ENCODE data around the gene INPP5A. TPM values are rescaled to one million over a fixed set of nuclear protein-coding genes. Genes with fewer than 3 reads are reported as not detected.

The INPP5A gene
- total RNA-seq, 1 experiment from 2014 or later = 22.6 TPM

DNA sequence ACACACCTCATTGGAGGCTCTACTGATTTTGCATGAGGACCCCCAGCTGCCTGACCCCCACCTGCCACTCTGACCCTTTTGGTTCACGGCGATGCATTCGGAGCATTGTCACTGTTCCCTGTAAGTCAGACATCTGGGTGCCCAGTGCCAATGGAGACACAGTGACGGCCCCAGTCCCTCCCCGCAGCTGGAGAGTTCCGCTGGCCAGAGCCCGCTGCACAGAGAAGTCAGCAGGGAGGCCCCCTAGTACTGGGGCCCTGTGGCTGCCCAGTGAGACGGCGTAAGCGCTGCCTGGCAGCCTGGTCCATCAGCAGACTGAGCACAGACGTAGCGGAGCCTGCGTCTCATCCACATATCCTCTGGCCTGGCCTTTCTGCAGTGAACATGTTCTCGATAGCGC lies 170.9 kb downstream of the INPP5A start:
- intact Hi-C loops (cut with micrococcal nuclease) = no loop called here
- no peaks in the 10 kb centered on the region for H4K20me1 ChIP-seq (ENCODE audit: low read length)
- no peak overlapping the region for H2AFZ ChIP-seq (ENCODE audit: low read length)
- no peaks in the 10 kb centered on the region for H3K9me3 ChIP-seq (ENCODE audit: low read length)
- TF ChIP-seq EZH2 (IDR thresholded peaks at IDR 0.05; ENCODE audit: low read length, unreplicated experiment) (no peak), EZH2phosphoT487 (IDR thresholded peaks at IDR 0.05; ENCODE audit: borderline replicate concordance, low read length) (no peak)
- TF ChIP-seq, protein P1, sequence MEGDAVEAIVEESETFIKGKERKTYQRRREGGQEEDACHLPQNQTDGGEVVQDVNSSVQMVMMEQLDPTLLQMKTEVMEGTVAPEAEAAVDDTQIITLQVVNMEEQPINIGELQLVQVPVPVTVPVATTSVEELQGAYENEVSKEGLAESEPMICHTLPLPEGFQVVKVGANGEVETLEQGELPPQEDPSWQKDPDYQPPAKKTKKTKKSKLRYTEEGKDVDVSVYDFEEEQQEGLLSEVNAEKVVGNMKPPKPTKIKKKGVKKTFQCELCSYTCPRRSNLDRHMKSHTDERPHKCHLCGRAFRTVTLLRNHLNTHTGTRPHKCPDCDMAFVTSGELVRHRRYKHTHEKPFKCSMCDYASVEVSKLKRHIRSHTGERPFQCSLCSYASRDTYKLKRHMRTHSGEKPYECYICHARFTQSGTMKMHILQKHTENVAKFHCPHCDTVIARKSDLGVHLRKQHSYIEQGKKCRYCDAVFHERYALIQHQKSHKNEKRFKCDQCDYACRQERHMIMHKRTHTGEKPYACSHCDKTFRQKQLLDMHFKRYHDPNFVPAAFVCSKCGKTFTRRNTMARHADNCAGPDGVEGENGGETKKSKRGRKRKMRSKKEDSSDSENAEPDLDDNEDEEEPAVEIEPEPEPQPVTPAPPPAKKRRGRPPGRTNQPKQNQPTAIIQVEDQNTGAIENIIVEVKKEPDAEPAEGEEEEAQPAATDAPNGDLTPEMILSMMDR (conservative IDR thresholded peaks at IDR 0.05; ENCODE audit: low read depth, low read length) = no peak
- H3F3A ChIP-seq (ENCODE audit: low read length, unreplicated experiment) = no peaks in the 10 kb centered on the region
- H3K79me2 ChIP-seq (ENCODE audit: low read length) = no peaks in the 10 kb centered on the region
- DNase-seq = no peak
- H3K27me3 ChIP-seq (ENCODE audit: low read length) = no peaks in the 10 kb centered on the region
- no peaks in the 10 kb centered on the region for H3K9me2 ChIP-seq (replicated peaks; ENCODE audit: low read length)
- no peak overlapping the region for H3K27ac ChIP-seq (ENCODE audit: low read length)
- no peak overlapping the region for H3K4me2 ChIP-seq (ENCODE audit: low read length)
- H3K4me3 ChIP-seq (ENCODE audit: low read length) = no peak overlapping the region
- no peaks in the 10 kb centered on the region for H3K4me1 ChIP-seq (ENCODE audit: insufficient read depth, low read length)
- H3K9ac ChIP-seq (ENCODE audit: low read length) = no peak overlapping the region
- H3K36me3 ChIP-seq (ENCODE audit: low read depth, low read length) = no peaks in the 10 kb centered on the region
- ChIA-PET CTCF (no interaction called here), POLR2A (ENCODE audit: unreplicated experiment) (no interaction called here)
- BruUV-seq (replicated peaks) = no TSS peak
- ATAC-seq = no peak

DNA sequence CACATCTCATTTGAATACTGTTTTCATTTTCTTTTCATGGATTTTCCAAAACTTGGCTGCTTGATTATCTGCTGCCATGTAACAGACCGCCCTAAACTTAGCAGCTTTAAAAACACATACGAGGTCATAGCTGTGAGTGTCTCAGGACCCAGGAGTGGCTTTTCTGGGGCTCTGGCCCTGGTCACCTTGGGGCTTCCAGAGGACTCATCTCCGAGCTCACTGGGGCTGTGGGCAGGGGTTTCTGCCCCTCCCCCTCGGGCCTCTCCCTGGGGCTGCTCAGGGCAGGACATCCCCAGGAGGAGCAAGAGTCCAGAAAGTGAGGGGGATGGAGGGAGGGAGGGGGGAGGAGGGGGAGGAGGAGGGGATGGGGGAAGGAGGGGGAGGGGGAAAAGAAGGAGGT lies 171.3 kb downstream of the INPP5A start:
- Histone ChIP-seq H3K4me3 (ENCODE audit: low read length) (no peak overlapping the region), H3K9ac (ENCODE audit: low read length) (no peak overlapping the region), H2AFZ (ENCODE audit: low read length) (no peak overlapping the region), H3K4me1 (ENCODE audit: insufficient read depth, low read length) (no peaks in the 10 kb centered on the region), H4K20me1 (ENCODE audit: low read length) (no peaks in the 10 kb centered on the region), H3K9me3 (ENCODE audit: low read length) (no peaks in the 10 kb centered on the region), H3F3A (ENCODE audit: low read length, unreplicated experiment) (no peaks in the 10 kb centered on the region), H3K4me2 (ENCODE audit: low read length) (no peak overlapping the region), H3K9me2 (replicated peaks; ENCODE audit: low read length) (no peaks in the 10 kb centered on the region), H3K27me3 (ENCODE audit: low read length) (no peaks in the 10 kb centered on the region), H3K79me2 (ENCODE audit: low read length) (no peaks in the 10 kb centered on the region), H3K36me3 (ENCODE audit: low read depth, low read length) (no peaks in the 10 kb centered on the region), H3K27ac (ENCODE audit: low read length) (no peak overlapping the region)
- intact Hi-C loops (cut with micrococcal nuclease) = no loop called here
- POLR2A ChIA-PET (ENCODE audit: unreplicated experiment) = no interaction called here
- DNase-seq (no peak), ATAC-seq (no peak)
- CTCF ChIA-PET = no interaction called here
- no TSS peak for BruUV-seq (replicated peaks)
- no peak for TF ChIP-seq EZH2phosphoT487 (IDR thresholded peaks at IDR 0.05; ENCODE audit: borderline replicate concordance, low read length)
- TF ChIP-seq, protein P1 (conservative IDR thresholded peaks at IDR 0.05; ENCODE audit: low read depth, low read length) = no peak

DNA sequence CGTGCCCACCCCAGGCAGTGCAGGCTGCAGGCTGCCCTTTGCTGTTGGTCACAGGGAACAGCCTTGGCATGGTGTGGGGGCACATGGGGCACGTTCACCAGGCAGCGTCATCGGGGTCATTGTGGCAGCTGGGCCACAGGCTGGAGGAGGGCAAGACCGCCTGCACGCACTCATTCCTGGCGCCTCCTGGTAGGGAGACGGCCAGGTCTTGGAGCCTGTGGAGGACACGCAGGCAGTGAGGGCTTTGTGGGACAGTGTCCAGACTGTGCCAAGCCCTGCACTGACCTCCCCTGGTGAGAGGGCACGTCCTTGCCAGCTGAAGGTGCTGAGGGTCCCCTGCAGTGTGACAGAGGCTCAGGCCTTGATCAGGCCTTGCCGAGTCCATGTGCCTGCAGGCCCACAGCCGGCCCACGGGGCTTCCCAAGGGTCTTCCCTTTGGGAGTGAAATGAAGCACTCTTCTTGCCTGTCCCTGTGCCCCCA lies 171.9 kb downstream of the INPP5A start:
- no peaks in the 10 kb centered on the region for H3K4me1 ChIP-seq (ENCODE audit: insufficient read depth, low read length)
- no peak overlapping the region for H3K4me2 ChIP-seq (ENCODE audit: low read length)
- H3F3A ChIP-seq (ENCODE audit: low read length, unreplicated experiment) = no peaks in the 10 kb centered on the region
- no peaks in the 10 kb centered on the region for H3K36me3 ChIP-seq (ENCODE audit: low read depth, low read length)
- no TSS peak for BruUV-seq (replicated peaks)
- no peak overlapping the region for H3K27ac ChIP-seq (ENCODE audit: low read length)
- DNase-seq (no peak), ATAC-seq (no peak)
- H3K9ac ChIP-seq (ENCODE audit: low read length) = no peak overlapping the region
- intact Hi-C loops (cut with micrococcal nuclease) = no loop called here
- H3K27me3 ChIP-seq (ENCODE audit: low read length) = no peaks in the 10 kb centered on the region
- ChIA-PET POLR2A (ENCODE audit: unreplicated experiment) (no interaction called here), CTCF (no interaction called here)
- no peak overlapping the region for H3K4me3 ChIP-seq (ENCODE audit: low read length)
- no peaks in the 10 kb centered on the region for H3K79me2 ChIP-seq (ENCODE audit: low read length)
- H2AFZ ChIP-seq (ENCODE audit: low read length) = no peak overlapping the region
- TF ChIP-seq, protein P1 (conservative IDR thresholded peaks at IDR 0.05; ENCODE audit: low read depth, low read length) = no peak
- TF ChIP-seq EZH2 (IDR thresholded peaks at IDR 0.05; ENCODE audit: low read length, unreplicated experiment) (no peak), EZH2phosphoT487 (IDR thresholded peaks at IDR 0.05; ENCODE audit: borderline replicate concordance, low read length) (no peak)
- no peaks in the 10 kb centered on the region for H3K9me2 ChIP-seq (replicated peaks; ENCODE audit: low read length)
- H4K20me1 ChIP-seq (ENCODE audit: low read length) = no peaks in the 10 kb centered on the region
- H3K9me3 ChIP-seq (ENCODE audit: low read length) = no peaks in the 10 kb centered on the region

Measured in PC-3 (cell line).